Measurements from ENCODE around the gene ASTL.
A peak's percentile ranks its signal among the peaks of the same experiment; 100 is the strongest.
"Not testable (repeated sequence)": the region's sequence is repeated elsewhere in the genome, so short reads cannot be mapped to it uniquely, and the experiment has no call there.

The ASTL gene

DNA sequence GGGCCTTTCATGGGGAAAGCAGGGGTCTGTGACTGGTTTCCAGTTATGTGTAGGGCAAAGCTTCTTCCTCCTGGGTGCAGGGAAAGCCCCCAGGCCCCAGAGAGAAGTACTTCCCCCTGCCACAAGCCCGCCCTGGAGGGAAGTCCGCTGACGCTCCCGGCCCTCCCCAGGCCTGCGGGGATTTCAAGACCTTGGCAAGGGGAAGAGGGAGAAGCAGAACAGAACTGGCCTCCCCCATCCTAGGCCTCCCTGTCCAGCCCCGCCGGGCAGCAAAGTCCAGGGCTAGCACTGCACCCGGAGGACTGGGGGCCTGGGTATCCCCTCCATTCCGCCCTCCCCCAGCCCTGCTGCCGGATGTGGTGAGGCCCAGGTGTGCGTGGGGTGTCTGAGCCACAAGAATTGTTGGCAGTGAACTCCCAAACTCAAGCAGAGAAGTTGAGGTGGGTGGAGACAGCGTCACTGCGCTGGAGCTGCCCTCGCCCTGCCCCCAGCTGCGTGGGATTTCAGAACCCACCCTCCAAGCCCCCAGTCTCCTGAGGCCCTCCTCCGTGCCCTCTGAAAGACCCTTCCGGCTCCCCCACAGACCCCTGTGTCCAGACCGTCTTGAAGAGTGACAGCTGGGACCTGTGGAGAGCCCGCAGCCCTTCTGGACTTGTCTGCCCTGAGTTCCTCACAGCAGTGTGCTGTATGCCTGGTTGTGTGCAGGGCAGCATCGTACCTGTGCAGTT lies 8.0 kb upstream of the ASTL start:
- DNase-seq (ENCODE audit: low spot score), result no peak

DNA sequence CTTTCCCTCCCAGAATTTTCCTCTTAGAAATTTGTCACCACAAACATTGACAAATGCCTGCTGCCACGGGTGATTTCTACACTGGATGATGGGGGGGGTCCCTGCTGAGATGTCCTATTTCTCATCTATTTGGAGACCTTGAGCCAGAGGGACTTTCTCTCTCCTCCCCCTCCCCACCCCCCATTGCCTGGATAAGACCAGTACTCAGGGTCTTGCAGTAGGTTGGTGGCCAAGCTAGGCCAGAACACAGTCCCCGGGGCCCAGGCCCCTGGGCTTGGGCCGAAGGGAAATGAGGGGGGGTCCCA lies 7.5 kb upstream of the ASTL start:
- no peak for DNase-seq (ENCODE audit: low spot score)

DNA sequence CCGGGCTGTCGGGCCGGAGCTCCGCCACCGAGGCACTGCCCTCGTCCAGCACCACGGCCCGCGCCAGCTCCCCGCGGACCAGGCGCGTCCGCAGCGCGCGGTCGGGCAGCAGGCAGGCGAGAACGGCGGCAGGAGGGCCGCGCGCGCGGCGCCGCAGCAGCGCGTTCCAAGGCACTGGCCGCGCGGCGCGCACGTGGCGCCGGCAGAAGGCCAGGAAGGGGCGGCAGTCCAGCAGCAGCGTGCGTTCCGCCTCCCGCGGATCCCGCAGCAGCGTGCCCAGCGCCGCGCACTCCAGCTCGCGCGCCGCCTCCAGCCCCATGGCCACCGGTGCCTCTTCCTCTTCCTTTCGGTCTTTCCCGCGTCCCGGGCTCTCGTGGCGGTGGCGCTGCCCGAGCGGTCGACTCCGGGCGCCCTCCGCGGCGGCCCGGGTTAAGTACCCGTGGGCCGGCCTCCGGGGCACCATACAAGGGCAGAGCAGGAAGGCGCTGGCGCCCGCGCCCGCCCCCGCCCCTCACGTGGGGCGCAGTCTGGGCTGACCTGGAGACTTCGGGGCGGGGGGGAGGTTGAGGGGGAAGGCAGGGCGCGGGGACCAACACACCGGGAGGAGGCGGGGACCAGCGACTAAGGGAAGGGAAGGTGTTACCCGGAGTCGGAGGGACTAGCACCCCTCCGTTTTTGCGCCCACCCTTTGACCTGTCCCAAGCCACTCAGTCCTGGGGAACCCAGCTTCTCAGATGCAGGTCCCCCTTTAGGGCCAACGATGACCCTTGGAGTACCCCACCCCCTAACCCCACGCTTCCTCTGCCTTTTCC lies 6.9 kb upstream of the ASTL start, which contains the start of gene DUSP2:
DUSP2 (minus strand) TSS at position 405 of the 812 bp plus-strand sequence; CDS start at position 319, 86 bp downstream.
- DNase-seq (ENCODE audit: low spot score), result peak; percentile 57

DNA sequence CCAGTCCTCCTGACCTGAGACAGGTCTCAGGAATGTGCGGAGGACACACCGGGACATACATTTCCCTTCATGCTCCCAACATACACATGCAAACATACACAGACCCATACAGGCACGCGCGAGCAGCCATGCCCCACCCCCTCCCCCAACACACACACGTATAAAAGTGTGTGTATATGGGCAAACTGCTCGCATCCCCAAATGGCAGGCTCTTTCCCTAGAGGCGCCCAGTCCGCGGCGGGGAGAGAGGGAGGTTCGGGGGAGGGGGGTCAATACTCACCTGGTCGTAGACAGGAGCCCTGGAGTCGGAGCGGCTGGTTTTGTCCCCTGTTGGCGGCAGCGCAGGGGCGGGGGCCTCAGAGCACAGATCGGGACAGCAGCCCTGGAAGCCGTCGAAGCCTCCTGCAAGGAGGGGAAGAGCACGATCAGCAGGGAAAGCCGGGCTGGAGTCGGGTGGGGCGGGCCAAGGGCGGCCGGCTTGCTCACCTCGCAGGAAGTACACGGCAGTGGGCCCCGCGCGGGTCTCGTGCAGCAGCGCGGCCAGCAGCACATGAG lies 6.3 kb upstream of the ASTL start:
- no peak for DNase-seq (ENCODE audit: low spot score)

DNA sequence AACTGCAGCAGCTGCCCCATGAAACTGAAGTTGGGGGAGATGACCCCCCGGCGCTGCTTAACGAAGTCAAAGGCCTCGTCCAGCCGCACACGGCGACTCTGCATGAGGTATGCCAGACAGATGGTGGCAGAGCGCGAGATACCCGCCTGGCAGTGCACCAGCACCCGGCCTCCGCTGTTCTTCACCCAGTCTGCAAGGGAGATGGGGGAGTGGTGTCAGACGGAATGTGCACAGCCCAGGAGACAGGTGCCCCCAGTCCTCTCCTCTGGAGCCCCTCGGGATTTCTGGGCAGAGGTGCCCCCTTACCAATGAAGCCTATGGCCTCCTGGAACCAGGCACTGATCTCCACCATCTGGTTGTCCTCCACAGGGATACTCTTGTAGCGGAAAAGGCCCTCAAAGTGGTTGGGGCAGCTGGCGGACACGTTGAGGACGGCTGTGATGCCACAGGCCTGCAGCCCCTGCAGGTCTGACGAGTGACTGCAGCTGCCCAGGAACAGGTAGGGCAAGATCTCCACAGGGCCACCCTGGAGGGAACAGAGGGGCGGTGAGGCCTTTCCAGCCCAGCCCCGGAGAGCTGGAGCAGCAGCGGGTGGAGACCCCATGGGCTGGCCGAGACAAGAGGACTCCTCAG lies 5.7 kb upstream of the ASTL start:
- no peak for DNase-seq (ENCODE audit: low spot score)

DNA sequence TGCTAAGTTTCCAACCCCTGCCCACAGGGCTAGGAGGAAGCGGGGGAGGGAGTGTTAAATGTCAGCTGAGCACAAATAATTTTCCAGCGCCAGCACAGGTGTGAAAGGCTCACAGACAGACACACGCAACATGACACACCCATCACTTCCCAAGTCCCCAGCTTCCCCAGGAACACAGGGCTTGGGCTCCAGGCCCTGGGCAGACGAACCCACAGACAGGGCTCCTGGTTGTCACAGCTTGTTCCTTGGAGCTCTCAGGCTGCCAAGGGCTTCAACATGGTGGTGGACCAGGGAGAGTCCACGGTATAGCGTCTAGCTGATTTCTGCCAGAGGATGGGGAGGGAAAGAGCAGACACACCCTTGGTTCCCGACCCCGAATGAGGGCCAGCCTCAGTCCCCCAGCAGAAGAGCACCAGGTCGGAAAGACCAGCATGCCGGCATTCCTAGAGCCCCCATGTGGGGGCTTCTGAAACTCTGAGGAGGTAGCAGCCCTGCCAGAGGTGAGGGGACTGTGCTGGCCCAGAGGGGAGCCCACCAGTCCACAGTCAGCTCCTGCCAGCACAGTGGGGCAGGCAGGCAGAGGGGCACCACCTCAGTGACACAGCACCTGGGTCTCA lies 5.0 kb upstream of the ASTL start:
- no peak for DNase-seq (ENCODE audit: low spot score)

DNA sequence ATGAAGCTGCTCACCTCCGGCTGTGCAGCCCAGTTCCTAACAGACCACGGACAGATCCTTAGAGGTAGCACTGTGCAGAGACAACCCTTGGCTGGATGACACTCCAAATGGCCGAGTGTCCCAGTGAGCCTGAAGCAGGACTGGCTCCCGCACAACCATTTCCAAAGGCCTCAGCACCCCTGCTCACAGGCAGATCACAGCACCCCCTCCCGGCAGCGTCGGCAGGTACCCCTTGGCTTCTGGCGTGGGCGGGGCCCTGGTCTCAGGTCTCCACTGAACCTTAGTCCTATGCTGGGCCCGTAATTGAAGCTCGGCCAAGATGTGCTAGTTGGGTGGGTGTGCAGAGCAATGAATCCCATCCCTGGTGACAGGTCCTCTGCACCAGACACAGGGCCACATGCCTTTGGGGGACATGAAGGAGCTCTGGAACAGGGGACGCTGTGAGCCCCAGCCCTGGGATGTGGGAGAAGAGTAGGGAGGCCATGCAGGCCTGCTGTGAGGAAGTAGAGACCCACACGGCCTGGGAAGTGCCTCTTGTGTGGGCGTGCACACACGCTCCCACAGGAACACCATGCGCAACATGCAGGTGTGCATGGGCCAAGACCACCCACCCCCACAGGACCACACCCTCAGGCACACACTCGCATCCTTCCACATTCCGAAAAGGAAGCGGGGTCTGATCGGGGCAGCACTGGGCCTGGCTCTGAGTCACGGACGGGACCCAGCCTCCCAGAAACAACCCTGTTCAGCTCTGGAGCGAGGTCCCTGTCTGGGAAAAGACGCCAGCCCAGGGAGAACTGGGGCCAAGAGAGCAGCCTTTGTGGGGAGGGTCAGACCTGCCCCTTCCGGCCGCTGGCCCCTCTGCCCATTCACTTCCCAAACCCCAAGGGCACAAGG lies 4.2 kb upstream of the ASTL start:
- no peak for DNase-seq (ENCODE audit: low spot score)

DNA sequence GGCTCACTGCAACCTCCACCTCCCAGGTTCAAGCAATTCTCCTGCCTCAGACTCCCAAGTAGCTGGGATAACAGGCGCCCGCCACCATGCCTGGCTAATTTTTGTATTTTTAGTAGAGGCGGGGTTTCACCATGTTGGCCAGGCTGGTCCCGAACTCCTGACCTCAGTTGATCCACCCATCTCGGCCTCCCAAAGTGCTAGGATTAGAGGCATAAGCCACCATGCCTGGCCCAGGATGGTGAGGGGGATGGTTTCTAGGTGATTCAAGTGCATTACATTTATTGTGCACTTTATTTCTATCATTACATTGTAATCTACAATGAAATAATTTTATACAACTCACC lies 3.3 kb upstream of the ASTL start:
- DNase-seq (ENCODE audit: low spot score), result not testable (repeated sequence)

DNA sequence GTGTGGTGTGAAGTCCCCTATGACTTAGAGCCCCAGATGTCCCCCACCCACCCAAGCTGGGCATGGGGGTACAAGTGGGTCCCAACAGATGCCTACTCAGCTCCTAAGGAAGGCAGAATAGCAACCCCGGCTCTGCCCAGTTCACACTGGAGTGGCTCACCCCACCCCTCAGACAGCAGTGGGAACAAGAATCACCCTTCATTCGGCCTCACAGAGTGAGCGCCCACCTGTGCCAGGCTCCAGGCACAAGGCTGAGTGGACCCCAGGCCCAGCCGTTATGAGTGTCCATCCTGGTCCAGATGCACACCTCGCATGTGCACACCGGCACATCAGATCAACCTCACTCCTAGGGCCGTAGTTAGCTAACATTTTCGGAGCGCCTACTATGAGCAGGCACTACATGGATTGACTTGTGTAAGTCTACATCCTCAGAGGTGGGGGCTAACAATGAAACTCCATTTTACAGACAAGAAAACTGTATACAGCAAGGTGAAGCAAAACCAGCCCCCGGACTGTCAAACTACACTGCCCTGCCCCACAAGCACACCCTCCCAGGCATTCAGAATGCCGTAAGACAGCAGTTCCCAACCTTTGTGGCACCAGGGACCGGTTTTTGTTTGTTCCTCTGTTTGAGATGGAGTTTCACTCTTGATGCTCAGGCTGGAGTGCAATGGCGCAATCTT lies 2.8 kb upstream of the ASTL start:
- DNase-seq (ENCODE audit: low spot score), result no peak

DNA sequence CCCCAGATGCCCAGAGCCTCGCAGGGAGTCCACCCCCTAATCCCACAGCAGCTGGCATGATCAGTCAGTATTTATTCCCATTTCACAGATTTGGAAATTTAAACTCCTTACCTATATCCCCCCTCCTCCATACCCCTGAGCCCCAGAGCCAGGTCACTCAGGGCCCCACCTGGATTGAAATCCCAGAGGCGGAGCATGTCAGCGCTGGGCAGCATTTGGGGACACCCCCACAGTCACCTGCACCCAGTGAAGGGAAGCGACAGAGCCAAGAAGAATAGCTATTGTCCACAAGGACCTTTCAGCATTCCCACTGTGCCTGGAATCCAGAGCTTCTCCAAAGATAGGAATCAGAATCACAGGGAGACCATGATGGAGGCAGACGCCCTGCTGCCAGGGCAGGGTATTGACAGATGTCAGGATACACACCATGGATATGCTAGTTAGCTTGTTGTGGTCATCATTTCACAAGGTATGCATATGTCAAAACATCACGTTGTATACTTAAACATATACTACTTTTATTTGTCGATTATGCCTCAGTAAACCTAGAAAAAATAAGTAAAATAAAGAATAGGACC lies 968 bp upstream of the ASTL start:
- DNase-seq (ENCODE audit: low spot score), result no peak

DNA sequence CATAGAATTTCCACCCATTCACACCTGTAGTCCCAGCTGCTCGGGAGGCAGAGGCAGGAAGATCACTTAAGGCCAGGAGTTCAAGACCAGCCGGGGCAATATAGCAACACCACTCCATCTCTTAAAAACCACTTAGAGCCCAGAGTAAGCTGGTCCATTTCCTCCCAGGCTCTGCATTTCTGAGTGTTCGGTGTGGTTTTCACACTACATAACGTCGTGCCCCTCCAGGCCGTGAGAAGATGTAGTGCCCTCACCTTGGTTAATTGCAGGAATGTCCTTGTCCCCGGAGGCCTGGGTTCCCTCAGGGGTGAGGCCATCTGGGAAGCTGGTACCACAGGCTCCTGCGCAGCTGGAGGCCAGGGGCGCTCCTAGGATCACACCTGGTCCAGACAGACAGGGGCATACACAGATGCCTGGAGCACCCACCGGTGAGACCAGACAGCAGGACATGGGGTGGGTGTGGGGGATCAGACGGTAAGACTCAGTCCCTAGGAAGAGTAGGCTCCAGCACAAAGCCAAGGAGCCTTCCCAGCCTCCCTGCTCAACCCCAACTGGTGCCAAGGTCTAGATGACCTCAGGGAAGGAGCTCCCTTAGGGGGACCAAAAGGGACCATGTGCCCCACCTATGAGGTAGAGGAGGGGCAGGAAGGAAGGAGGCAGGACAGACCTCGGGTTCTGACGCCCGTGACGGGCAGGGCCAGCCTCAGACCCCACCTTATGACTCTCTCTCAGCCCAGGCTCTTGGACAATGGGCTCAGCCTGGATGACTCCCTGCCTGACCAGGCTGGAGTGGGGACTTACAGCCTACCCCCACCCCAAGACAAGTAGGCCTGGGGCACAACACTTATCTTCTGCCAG lies 752 bp downstream of the ASTL start:
- no peak for DNase-seq (ENCODE audit: low spot score)

DNA sequence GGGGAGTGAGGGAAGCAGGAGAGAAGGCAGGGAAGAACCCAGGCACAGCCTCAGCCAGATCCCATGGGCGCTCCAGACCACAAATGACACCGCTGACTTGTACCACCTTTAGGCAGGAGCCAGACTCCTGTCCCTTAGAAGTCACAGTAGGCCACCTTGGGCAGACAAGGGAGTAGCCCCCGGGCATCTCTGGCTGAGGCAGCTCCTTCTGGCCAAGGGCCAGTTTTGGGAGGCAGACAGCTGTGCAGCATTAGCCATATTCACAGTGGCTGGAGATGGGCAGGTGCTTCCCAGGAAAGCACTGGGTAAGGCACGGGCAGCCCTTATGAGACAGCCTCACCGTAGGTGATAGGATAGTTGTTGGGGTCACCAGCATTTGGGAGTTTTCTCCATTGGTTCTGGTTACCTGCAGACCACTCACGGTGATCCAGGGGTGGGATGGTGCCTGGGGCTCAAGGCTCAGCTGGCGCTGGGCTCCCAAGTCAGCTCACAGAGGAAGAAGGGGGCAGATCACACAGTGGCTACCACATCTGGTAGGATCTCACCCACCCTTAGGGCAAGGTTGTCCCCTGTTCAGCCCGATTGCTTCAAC lies 2.1 kb downstream of the ASTL start:
- no peak for DNase-seq (ENCODE audit: low spot score)

DNA sequence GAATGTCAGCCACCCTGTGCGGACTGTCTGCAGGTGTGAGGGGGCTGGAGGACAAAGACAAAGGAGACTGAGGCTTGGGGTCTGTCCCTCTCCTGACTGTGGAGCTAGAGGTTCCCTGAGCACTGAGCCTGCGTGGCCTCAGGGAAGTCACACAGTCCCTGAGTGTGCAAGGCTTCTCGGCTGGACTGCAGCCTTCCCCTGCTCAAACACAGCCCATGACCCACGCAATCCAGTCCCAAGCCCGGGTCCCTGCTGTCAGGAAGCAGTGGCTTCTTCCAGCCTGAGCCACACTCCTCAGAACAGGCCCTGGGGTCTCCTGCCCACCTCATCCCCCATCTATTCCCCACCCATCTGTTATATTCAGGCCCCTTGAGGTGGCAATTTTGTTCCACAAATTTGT lies 2.7 kb downstream of the ASTL start:
- no peak for DNase-seq (ENCODE audit: low spot score)

DNA sequence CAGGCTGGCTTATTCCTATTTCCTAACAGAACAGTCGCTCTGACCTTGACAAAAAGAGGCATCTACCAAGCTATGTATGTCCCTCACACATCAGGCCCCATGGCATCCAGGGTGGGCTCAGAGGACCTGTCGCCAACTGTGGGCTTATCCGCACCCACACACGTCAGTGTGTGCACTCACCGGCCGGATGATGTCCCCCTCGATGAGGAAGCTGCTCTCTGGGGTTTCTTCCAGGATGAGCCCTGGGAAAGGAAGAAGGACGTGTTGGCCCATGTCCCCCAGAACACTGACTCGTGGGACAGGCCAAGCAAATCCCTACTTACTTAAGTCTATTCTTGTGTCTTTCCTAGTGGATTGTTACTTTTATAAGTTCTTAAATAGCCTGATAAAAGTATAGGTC lies 3.1 kb downstream of the ASTL start:
- no peak for DNase-seq (ENCODE audit: low spot score)

DNA sequence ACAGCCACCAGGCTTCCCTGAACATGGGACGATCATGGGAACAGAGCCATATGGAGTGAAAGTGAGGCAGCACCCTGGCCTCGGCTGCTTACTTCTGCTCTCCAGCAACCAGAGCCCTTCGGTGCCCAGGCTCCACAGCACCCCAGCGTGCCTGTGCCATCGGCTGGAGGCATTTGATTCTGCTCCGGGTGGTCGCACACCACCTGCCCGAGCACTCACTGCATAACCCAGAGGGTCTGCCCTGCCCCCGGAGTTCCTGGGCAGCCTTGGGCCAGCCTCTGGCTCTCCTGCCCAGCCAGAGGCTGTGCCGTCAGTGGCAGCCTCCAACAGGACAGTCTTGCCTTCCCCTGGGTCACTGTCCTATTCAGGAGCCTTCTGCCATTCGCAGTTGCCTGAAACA lies 3.9 kb downstream of the ASTL start:
- no peak for DNase-seq (ENCODE audit: low spot score)

DNA sequence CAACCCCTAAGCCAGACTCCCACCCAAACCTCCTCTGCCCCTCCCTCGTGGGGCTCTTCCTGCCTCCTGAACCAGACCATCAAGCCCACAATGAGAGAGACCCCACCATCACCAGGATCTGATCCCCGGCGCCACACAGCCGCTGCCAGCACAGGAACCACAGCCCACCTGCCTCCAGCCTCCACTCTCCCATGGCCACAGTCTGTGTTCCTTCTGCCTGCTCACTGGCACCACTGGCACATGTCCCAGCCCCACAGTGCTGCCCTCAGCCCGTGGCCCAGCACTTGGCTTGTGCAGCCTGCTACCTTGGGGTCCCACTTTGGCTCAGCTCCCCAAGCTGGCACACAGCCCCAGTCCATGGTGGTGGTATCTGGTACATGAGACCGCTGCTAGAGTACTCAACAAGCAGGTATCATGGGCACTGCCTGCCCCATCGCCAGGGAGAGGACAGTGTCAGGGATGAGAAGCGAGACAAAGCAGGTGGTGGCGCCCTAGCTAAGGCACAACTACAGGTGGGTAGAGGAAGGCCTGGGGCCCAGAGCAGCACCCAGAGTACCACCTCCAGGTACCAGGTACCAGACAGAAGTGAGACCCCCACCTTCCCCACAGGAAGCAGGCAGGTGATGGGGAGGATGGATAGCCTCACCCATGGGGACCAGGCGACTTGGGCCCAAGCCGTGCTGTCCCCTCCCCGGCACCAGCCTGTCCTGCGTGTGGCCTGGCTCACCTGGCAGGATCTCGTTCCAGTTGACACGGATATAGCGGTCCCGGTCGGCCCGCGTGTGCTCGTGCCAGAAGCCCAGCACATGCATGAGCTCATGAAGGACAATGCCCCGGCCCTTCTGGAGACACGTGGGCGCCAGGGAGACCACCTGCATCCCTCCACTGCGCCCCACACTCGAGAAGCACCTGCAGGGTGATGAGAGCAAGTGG lies 6.2 kb downstream of the ASTL start:
- no peak for DNase-seq (ENCODE audit: low spot score)

DNA sequence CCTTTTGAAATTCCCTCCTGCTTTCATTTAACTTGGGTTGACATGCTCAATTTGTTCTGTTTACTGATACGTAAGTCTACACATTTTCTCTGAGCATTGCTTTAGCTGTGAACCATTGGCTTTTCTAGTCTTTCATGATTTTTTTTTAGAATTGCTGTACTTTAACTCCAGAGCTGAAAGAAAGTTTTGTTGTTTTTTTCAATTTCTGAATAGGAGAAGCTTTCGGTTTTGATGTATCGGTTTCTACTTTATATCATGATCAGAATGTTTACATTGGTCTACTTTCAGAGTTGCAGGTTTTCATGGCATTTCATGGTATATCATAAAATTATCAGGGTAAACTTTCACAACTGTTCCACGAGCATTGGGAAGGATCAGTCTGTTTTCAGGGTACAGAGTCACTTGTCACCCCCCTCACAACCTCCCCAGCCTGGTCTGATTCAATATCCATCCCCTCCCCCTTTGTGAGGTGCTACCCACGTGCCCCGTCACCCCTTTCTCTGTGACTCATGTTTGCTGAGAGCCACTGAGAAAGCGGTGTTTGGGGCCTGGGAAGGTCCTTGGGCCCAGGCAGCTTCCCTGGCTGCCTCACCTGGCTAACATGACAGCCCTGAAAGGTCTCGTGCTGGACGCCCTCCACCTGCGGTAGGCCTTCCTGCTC lies 7.0 kb downstream of the ASTL start:
- no peak for DNase-seq (ENCODE audit: low spot score)

DNA sequence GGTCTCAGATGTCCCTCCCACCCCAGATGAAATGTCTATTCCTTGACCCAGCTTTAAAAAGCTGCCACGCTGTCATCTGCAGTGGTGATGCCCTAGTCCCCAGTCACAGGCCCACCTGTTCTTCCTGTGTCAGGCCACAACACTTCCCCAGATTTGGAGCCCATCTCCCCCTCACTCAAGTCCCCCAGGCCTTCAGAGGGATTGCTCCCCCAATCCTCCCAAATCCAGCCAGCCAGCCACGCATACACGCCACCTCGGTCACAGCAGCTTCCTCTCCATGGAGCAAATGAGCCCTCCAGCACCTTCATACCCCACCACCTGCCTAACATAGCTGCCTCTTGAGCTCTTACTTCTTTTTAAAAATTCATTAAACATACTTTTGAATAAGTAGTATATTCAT lies 7.8 kb downstream of the ASTL start:
- DNase-seq (ENCODE audit: low spot score), result no peak
